Measurements from ENCODE around the gene TENM4.

The TENM4 gene

GRCh38 chr11:79344753-79345294 is 96.0 kb downstream of the TENM4 start:
- no peak for DNase-seq (ENCODE audit: low spot score)

DNA sequence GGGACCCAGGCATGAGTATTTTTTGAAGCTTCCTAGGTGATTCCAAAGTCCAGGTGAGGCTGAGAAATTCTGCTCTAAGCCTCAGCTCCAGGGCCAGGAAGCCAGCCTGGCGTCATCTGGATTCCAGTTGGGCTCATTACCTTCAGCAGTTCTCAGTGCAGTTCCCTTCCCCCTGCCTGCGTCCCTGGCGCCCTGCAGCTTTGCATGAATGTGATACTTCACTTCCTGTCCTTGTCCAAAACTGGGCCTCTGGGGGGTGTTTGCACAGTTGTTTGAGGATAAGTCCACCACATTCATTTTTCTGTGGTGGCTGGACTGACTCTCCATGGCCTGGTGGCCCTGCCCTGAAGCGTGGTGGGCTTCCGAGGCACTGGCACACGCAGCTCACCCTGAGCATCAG is 98.1 kb downstream of the TENM4 start:
- no peak for DNase-seq (ENCODE audit: low spot score)

GRCh38 chr11:79342236-79342635 is 98.6 kb downstream of the TENM4 start:
- DNase-seq (ENCODE audit: low spot score): no peak

DNA sequence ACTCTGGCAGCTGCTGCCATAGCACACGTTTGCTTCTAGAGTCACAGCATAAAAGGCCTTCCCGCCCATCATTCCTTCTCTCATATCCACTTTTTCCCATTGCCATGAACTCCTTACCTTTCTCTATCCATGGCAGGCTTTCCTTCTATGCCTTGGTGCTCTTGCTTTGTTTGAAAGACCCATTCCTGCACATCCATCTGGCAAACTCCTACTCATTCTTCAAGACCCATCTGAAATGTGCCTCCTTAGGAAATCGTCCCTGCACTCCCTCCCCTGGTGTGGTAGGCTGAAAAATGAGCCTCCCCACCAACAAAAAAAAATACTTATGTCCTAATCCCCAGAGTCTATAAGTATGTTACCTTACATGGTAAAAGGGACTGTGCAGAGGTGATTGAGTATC is 100.3 kb downstream of the TENM4 start:
- DNase-seq (ENCODE audit: low spot score): no peak

DNA sequence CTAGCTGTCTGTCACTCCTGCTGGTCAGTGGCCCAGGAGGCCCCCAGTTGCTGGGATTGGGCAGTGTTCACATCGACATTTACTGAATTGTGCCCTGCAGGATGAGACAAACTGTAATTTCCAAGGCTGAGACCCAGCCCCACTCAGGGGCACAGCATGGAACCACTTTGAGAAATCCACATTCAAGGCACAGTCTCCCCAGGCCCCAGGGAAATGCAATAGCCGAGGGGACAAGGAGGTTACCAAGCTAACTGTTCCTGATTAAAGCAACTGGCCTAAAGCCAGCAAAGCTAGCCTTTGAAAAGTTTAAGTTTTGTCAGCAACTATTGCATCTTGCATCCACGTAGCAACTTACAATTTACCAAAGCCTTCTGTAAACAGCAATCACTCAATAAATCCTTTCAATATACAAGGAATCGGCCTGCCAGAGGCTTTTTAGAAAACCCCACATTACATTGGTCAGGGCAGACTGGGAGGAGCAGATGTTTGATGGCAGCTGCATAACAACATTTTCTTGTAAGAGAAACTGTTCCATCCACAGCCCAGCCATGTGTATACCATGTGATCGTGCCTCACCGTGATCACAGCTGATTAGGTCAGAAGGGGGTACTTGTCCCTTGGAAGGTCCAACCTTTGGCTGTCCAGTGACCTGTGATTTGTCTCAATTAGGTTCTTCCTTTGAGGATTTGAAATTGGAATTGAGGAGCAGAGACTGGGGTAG is 103.9 kb downstream of the TENM4 start:
- no peak for DNase-seq (ENCODE audit: low spot score)

GRCh38 chr11:79335681-79336080 is 105.1 kb downstream of the TENM4 start:
- no peak for DNase-seq (ENCODE audit: low spot score)

DNA sequence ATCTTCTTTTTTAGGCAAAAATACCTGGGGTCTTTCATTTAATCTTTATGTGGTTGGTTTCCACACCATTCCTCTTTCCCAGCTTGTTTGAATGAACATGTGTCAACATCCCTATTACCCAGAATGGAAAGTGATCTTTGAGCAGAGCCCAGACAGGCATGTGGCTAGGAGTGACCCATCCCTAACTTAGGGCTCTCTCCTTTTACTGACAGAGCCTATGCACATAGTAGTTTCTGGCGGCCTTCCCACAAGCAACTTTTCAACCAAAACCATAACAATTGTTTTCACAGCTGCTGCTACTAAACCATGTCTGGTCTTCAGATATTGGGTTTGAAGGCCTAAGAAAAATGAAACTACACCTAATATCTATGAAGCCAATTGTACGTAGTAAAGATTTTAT is 107.5 kb downstream of the TENM4 start:
- DNase-seq (ENCODE audit: low spot score): no peak

DNA sequence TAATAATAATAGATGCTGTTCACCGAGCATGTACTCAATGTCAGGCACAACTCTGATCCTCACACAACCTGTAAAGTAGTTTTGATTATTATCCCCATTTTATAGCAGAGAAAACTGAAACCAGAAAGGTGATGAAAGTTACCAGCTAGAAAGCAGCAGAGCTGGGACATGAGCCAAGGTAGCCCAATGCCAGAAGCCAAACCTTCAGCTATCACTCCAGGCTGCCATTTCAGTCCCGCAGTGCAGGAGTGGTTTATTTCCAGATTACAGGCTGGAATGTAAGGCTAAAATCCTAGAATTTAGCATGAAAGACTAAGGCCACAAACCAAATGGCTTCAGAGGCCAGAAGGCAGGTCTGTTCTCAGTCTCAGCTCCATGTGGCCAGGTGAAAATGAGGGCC is 108.8 kb downstream of the TENM4 start:
- no peak for DNase-seq (ENCODE audit: low spot score)

GRCh38 chr11:79331203-79331901 is 109.5 kb downstream of the TENM4 start:
- DNase-seq (ENCODE audit: low spot score): no peak

- DNase-seq (ENCODE audit: low spot score): no peak
Observed at GRCh38 chr11:79330651-79331050, 110.2 kb downstream of the TENM4 start.

DNA sequence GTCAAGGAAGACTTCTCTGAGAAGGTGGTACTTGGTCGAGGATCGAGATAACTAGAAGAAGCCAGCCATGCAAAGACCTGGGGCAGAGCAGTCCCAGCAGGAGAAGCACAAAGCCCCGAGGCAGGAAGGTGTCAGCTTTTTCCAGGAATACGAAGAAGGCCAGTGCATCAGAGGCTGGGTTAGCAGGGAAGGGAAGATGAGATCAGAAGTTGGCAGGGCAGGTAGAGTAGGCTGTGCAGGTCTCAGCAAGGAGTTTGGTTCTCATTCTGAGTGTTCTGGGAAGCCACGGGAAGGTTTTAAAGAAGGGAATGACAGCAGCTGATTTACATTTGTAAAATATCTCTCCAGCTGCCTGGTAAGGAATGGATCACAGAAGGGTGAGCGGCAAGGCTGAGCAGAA is 111.3 kb downstream of the TENM4 start:
- no peak for DNase-seq (ENCODE audit: low spot score)

- no peak for DNase-seq (ENCODE audit: low spot score)
Observed at GRCh38 chr11:79328402-79328801, 112.4 kb downstream of the TENM4 start.

GRCh38 chr11:79325851-79326250 is 115.0 kb downstream of the TENM4 start:
- DNase-seq (ENCODE audit: low spot score): no peak

GRCh38 chr11:79321263-79321662 is 119.6 kb downstream of the TENM4 start:
- no peak for DNase-seq (ENCODE audit: low spot score)

- DNase-seq (ENCODE audit: low spot score): no peak
Observed at GRCh38 chr11:79314906-79315689, 125.7 kb downstream of the TENM4 start.

DNA sequence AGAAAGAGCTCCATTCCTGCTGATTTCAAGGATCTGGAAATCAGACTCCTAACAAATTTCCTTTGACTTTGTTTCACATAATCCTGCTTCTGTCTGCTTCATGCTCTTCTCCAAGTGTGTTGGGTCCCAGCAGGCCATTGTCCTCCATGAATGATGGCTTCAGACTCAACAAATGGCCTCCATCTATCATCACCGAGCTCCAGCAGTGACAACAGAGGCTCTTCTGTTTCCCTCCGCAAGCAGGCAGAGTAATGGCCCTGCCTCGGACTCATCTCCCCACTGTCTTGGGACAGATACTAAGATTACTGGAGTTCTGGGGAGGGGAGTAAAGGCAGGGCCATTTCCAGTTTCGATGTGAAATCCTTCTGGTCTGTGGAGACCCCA is 127.3 kb downstream of the TENM4 start:
- DNase-seq (ENCODE audit: low spot score): no peak

- DNase-seq (ENCODE audit: low spot score): no peak
Observed at GRCh38 chr11:79312617-79313529, 128.0 kb downstream of the TENM4 start.

DNA sequence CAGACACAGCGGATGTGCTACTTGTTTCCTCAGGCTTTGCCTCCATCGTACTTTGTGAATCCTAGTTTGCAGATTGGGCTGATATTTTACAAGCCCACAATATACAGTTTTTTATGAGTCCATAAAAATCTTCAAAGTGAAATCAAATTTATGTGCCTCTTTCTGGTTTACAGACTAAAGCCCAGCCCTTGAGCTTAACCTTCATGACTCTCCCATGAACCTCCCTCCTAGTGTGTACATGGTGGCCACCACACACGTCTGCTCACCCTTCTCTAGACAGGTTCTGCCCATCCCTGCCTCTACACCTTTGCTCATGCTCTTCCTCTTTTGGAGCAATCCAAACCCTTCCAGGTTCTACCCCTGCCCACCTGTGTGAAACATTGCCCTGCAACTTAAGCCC is 129.4 kb downstream of the TENM4 start:
- DNase-seq (ENCODE audit: low spot score): no peak

- DNase-seq (ENCODE audit: low spot score): no peak
Observed at GRCh38 chr11:79309407-79309806, 131.4 kb downstream of the TENM4 start.

GRCh38 chr11:79308429-79308828 is 132.4 kb downstream of the TENM4 start:
- no peak for DNase-seq (ENCODE audit: low spot score)

GRCh38 chr11:79304599-79305212 is 136.1 kb downstream of the TENM4 start:
- DNase-seq (ENCODE audit: low spot score): no peak
